K562 (cell line): ENCODE measurements around the gene CEP131. TPM values are rescaled to one million over a fixed set of nuclear protein-coding genes. Genes with fewer than 3 reads are reported as not detected.

Source experiments
- ATAC-seq: fragments of 200-7000 bp; cut with Tn5 transposase; 3 replicates; pipeline ENCODE4 v1.9.1; 2020; ENCODE audit warnings: moderate library complexity
- BruUV-seq: library from RNA; stranded (reverse); fragments of 400-500 nt; replicated peaks from 2 replicates; lab custom pipeline; 2021; lab: Mats Ljungman, UMichigan
- CTCF ChIA-PET: fragments of 300-600 bp; formaldehyde crosslinking; extraction: SDS; loops from one replicate; lab custom pipeline; 2021; ENCODE audit warnings: low intra/inter-chr PET ratio; lab: Yijun Ruan, JAX
- POLR2A ChIA-PET: fragments of 300-600, 350-650 bp; sonication (Branson Sonifier 250); formaldehyde crosslinking; extraction: SDS; loops from one replicate; lab custom pipeline; 2021; ENCODE audit warnings: antibody characterized with exemption, inconsistent platforms; lab: Yijun Ruan, JAX
- DNase-seq, 4 experiments: peaks; one replicate each; pipeline versions ENCODE4 v3.0.0 to v3.0.0-alpha.2; 2011 to 2018; ENCODE audit warnings: low spot score in 3 of 4, mixed read lengths in 3 of 4; ENCODE audit errors: extremely low read depth in 1 of 4
- FAIRE-seq: peaks from 2 replicates; lab custom pipeline; 2011; peaks lifted over from hg19 to GRCh38; lab: Jason Lieb, UNC
- H2AFZ ChIP-seq: 2 replicates; pipeline ENCODE4 v1.6.0; 2011; ENCODE audit warnings: low read depth, low read length, control low read depth, inconsistent platforms
- H3K27ac ChIP-seq: fragments of 200-600 bp; 3 replicates; pipeline ENCODE4 v1.8.0; 2011; ENCODE audit warnings: low read depth, mild to moderate bottlenecking, control low read depth, inconsistent platforms, low read length, moderate library complexity, mixed read lengths; ENCODE audit errors: extremely low read depth
- H3K27me3 ChIP-seq, 2 experiments: fragments of 300-600 bp in 1 of 2; 2 replicates in 1 of 2; 3 replicates in 1 of 2; pipeline versions ENCODE4 v1.6.0 to v1.8.0; 2011; ENCODE audit warnings: inconsistent platforms in 2 of 2, low read length in 2 of 2, mild to moderate bottlenecking in 1 of 2, mixed read lengths in 1 of 2, moderate library complexity in 1 of 2; ENCODE audit not compliant: control insufficient read depth in 2 of 2, insufficient read depth in 2 of 2
- H3K36me3 ChIP-seq: fragments of 300-600 bp; 3 replicates; pipeline ENCODE4 v1.8.0; 2011; ENCODE audit warnings: mild to moderate bottlenecking, low read length, inconsistent platforms; ENCODE audit not compliant: control insufficient read depth, insufficient read depth
- H3K4me1 ChIP-seq, 2 experiments: fragments of 200-600 bp in 1 of 2; replicated peaks in 1 of 2; 2 replicates in 1 of 2; 3 replicates in 1 of 2; pipeline versions ENCODE4 v1.5.1 to v1.8.0; 2011; ENCODE audit warnings: inconsistent platforms in 2 of 2, low read length in 2 of 2, mild to moderate bottlenecking in 1 of 2, mixed read lengths in 1 of 2, moderate library complexity in 1 of 2; ENCODE audit not compliant: control insufficient read depth in 2 of 2, insufficient read depth in 2 of 2
- H3K4me2 ChIP-seq: 2 replicates; pipeline ENCODE4 v1.6.1; 2011; ENCODE audit warnings: low read length, control low read depth, inconsistent platforms, mixed read lengths; ENCODE audit not compliant: insufficient read depth
- H3K4me3 ChIP-seq: fragments of 200-600 bp; sonication (generic), shearing (Covaris generic); 2 replicates; pipeline ENCODE4 v1.5.1; 2016; ENCODE audit warnings: control low read depth, inconsistent platforms
- H3K79me2 ChIP-seq: fragments of 200-600 bp; 3 replicates; pipeline ENCODE4 v1.8.0; 2011; ENCODE audit warnings: low read length, inconsistent platforms; ENCODE audit not compliant: control insufficient read depth, insufficient read depth
- H3K9ac ChIP-seq, 2 experiments: 2 replicates each; pipeline versions ENCODE4 v1.6.0 to v1.6.1; 2011; ENCODE audit warnings: low read depth in 2 of 2, low read length in 2 of 2, control low read depth in 1 of 2, inconsistent platforms in 1 of 2, mild to moderate bottlenecking in 1 of 2, mixed read lengths in 1 of 2; ENCODE audit not compliant: insufficient read depth in 1 of 2
- H3K9me1 ChIP-seq: one replicate; pipeline ENCODE4 v1.6.0; 2011; ENCODE audit warnings: inconsistent platforms, mild to moderate bottlenecking, low read length, moderate library complexity; ENCODE audit not compliant: control insufficient read depth, insufficient read depth
- H3K9me3 ChIP-seq: replicated peaks from 2 replicates; pipeline ENCODE4 v1.5.1; 2011; ENCODE audit warnings: low read depth, low read length, inconsistent platforms; ENCODE audit not compliant: control insufficient read depth, insufficient read depth
- H4K20me1 ChIP-seq: replicated peaks from 2 replicates; pipeline ENCODE4 v1.6.1; 2011; ENCODE audit warnings: low read length, inconsistent platforms, mixed read lengths; ENCODE audit not compliant: control insufficient read depth, insufficient read depth
- BRF1 ChIP-seq: IDR thresholded peaks from 3 replicates; pipeline ENCODE4 v1.6.1; 2011; ENCODE audit warnings: borderline replicate concordance, mild to moderate bottlenecking; ENCODE audit not compliant: insufficient read length; ENCODE audit errors: extremely low read depth
- DDX20 ChIP-seq: fragments of 450-650 bp; IDR thresholded peaks from 2 replicates; pipeline ENCODE4 v1.6.1; 2016; ENCODE audit warnings: missing genetic modification characterization, low read depth, mild to moderate bottlenecking, missing compliant biosample characterization, moderate library complexity
- GTF2E2 ChIP-seq: fragments of 200-800 bp; sonication (Bioruptor generic); IDR thresholded peaks from 2 replicates; pipeline ENCODE4 v1.6.1; 2016; ENCODE audit warnings: missing genetic modification characterization, missing compliant biosample characterization
- HNRNPUL1 ChIP-seq: fragments of 200-400 bp; formaldehyde crosslinking; IDR thresholded peaks from 2 replicates; pipeline ENCODE4 v1.6.1; 2017; ENCODE audit warnings: low read length
- PURB ChIP-seq: sonication (generic); formaldehyde crosslinking; IDR thresholded peaks from 2 replicates; pipeline ENCODE4 v1.9.0; 2021; ENCODE audit warnings: low read depth, mild to moderate bottlenecking, missing genetic modification reagents
- ZNF121 ChIP-seq: sonication (generic); formaldehyde crosslinking; conservative IDR thresholded peaks from 2 replicates; pipeline ENCODE4 v1.8.0; 2022; ENCODE audit warnings: missing genetic modification reagents
- WGBS: fragments of 100-300 bp; shearing (Covaris generic); methylation state at CpG from one replicate; pipeline ENCODE4 v1.1.6; 2016; ENCODE audit warnings: low coverage, mixed read lengths; ENCODE audit not compliant: insufficient coverage; ENCODE audit errors: missing lambda C conversion rate; 5-methylcytosine and 5-hydroxymethylcytosine counted together
- in situ Hi-C: fragments of 300-500 bp; cut with MboI; formaldehyde crosslinking; loops from 4 replicates; pipeline ENCODE4 v1.15.0; 2018; ENCODE audit warnings: inconsistent platforms, mixed read lengths
- intact Hi-C: fragments of 100-400 bp; cut with micrococcal nuclease; formaldehyde crosslinking; loops from 2 replicates; pipeline ENCODE4 v1.14.2; 2022
- polyA plus RNA-seq, 8 experiments: library from polyadenylated mRNA; depleted of rRNA in 4 of 8; stranded (reverse) in 5 of 8; unstranded in 3 of 8; fragments of >200 nt; fragmentation: Nextera tagmentation in 2 of 8; fragmentation: Illumina TruSeq in 1 of 8; extraction: Ambion mirVana in 2 of 8; extraction: Trizol in 1 of 8; gene quantifications; 2 replicates each; pipeline versions ENCODE4 v1.2.1 to v1.2.3, GENCODE V29; 2011 to 2014; ENCODE audit warnings: inconsistent platforms in 1 of 8, missing spikeins in 1 of 8
- total RNA-seq, 7 experiments: library from RNA; depleted of rRNA in 6 of 7; stranded (reverse); fragments of >200 nt in 6 of 7; fragmentation: Illumina TruSeq in 2 of 7; extraction: Trizol in 2 of 7; gene quantifications; 2 replicates each; pipeline versions ENCODE4 v1.2.1 to v1.2.3, GENCODE V29; 2011 to 2021; ENCODE audit warnings: low replicate concordance in 1 of 7
- TF ChIP-seq, protein P1 (sequence below), 2 experiments: fragments of 450-650 bp; conservative IDR thresholded peaks; 2 replicates each; pipeline ENCODE4 v1.6.1; 2017; ENCODE audit warnings: mild to moderate bottlenecking in 2 of 2, moderate library complexity in 2 of 2
- TF ChIP-seq, protein P2 (sequence below): fragments of 250-450 bp; sonication (Bioruptor Pico); IDR thresholded peaks from 2 replicates; pipeline ENCODE4 v1.8.0; 2021; ENCODE audit warnings: moderate library complexity, mild to moderate bottlenecking, inconsistent platforms
- TF ChIP-seq, protein P3 (sequence below): fragments of 450-650 bp; formaldehyde crosslinking; IDR thresholded peaks from 2 replicates; pipeline ENCODE4 v1.4.0; 2020; ENCODE audit warnings: mild to moderate bottlenecking, moderate library complexity

Gene CEP131
- total and polyA plus RNA-seq, 9 of the 15 experiments (the other 6 are each of a cell fraction or from before 2014, with no cell fraction given) = 0.24 to 21.2 (median 2.3) TPM

DNA sequence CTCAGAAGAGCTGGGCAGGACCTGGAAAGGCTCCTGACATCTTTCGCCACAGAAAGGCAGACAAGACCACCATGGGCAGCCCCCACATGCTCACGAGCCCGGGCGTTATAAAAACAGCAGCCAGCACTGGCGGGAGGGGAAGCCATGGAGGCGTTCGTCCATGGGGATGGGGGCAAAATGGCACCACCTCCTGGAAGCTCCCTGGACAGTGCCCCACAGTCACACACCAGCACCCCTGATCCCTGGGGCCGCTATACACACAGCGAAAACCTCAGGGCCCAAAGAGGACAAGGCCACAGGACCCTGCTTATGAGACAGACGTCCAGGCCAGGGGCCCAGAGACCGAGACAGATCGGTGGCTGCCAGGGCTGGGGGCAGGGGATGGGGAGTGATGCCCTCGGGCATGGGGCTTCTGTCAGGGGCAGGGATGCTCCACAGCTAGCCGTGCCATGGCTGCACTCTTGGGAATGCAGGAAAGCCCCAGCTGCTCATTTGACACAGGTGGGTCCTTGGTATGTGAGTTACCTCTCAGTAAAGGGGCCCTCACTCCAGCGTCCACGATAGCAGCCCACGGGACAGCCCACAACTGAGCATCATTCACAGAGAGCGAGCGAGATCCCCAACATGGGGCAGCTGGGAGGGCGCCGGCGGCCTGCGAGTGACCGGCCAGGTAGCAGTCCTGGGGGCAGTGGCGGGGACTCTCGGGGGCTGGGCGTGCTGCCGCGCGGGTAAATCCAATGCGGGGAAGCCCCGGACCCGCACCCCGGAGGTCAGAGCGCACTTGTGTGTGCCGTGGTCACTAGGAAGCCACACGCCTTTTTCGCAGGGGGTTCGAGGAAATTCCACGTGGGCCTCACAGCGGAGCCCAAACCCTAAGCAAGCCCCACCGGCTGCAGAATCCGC lies 63.8 kb downstream of the CEP131 start:
- Histone ChIP-seq H3K36me3 (no peaks in the 10 kb centered on the region), H3K9me3 (no peaks in the 10 kb centered on the region), H3K9ac (peak overlapping the region in 1 of 2 experiments; percentile 50; a peak in 1 of 4 replicates), H3K4me1 (peaks cover 0 to 66% of the 10 kb centered on the region in 2 experiments; a peak in 2 of 5 replicates), H3K4me2 (no peak overlapping the region), H3K9me1 (no peaks in the 10 kb centered on the region), H3K27ac (no peak overlapping the region), H3K4me3 (no peak overlapping the region), H3K27me3 (peaks cover 37 to 87% of the 10 kb centered on the region in 2 experiments; a peak in 4 of 5 replicates), H3K79me2 (no peaks in the 10 kb centered on the region), H4K20me1 (no peaks in the 10 kb centered on the region), H2AFZ (no peak overlapping the region)
- 16% methylated on average over 41 of the region's 43 CpGs for WGBS
- no TSS peak for BruUV-seq
- DNase-seq (no peak), FAIRE-seq (no peak), ATAC-seq (no peak)
- ChIA-PET POLR2A (no interaction called here), CTCF (interaction anchor here (0.7 kb wide), 1 partner anchor 96 kb away, joined by 3 read pairs; no protein-coding TSS in a partner anchor)
- in situ Hi-C loops (no loop called here), intact Hi-C loops (no loop called here)
- TF ChIP-seq BRF1 (no peak), HNRNPUL1 (no peak), GTF2E2 (tag) (no peak), DDX20 (no peak), PURB (CRISPR knock-in tag) (no peak), ZNF121 (CRISPR knock-in tag) (no peak)
- TF ChIP-seq, protein P1, sequence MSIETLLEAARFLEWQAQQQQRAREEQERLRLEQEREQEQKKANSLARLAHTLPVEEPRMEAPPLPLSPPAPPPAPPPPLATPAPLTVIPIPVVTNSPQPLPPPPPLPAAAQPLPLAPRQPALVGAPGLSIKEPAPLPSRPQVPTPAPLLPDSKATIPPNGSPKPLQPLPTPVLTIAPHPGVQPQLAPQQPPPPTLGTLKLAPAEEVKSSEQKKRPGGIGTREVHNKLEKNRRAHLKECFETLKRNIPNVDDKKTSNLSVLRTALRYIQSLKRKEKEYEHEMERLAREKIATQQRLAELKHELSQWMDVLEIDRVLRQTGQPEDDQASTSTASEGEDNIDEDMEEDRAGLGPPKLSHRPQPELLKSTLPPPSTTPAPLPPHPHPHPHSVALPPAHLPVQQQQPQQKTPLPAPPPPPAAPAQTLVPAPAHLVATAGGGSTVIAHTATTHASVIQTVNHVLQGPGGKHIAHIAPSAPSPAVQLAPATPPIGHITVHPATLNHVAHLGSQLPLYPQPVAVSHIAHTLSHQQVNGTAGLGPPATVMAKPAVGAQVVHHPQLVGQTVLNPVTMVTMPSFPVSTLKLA (conservative IDR thresholded peaks at IDR 0.05) = no peak
- TF ChIP-seq, protein P2, sequence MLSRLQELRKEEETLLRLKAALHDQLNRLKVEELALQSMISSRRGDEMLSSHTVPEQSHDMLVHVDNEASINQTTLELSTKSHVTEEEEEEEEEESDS (CRISPR knock-in tag) = no peak
- TF ChIP-seq, protein P3, sequence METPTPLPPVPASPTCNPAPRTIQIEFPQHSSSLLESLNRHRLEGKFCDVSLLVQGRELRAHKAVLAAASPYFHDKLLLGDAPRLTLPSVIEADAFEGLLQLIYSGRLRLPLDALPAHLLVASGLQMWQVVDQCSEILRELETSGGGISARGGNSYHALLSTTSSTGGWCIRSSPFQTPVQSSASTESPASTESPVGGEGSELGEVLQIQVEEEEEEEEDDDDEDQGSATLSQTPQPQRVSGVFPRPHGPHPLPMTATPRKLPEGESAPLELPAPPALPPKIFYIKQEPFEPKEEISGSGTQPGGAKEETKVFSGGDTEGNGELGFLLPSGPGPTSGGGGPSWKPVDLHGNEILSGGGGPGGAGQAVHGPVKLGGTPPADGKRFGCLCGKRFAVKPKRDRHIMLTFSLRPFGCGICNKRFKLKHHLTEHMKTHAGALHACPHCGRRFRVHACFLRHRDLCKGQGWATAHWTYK (CRISPR knock-in tag) = no peak
